Cardiac muscle cell (in vitro differentiated cells and primary cell): Measurements from ENCODE around the gene ASIC4. TPM values are rescaled to one million over a fixed set of nuclear protein-coding genes. Genes with fewer than 3 reads are reported as not detected.

Experiments used
- DNase-seq, 2 donors: peaks; one replicate each; pipeline versions ENCODE4 v3.0.0 to v3.0.0-alpha.2; 2010 to 2017; ENCODE audit warnings: low read depth in 1 of 2, low spot score in 1 of 2
- H3K27ac ChIP-seq: fragments of 200-600 bp; sonication (generic); 2 replicates; pipeline ENCODE4 v1.5.1; 2016
- H3K27me3 ChIP-seq: fragments of 200-600 bp; sonication (generic); 2 replicates; pipeline ENCODE4 v1.6.0; 2016; ENCODE audit warnings: control low read depth
- H3K36me3 ChIP-seq: fragments of 200-600 bp; sonication (generic); 2 replicates; pipeline ENCODE4 v1.5.1; 2016; ENCODE audit warnings: control low read depth
- H3K4me1 ChIP-seq: fragments of 200-600 bp; sonication (generic); 2 replicates; pipeline ENCODE4 v1.8.1; 2017; ENCODE audit warnings: low read depth, mild to moderate bottlenecking, mixed run types
- H3K4me3 ChIP-seq: fragments of 200-600 bp; sonication (generic); 2 replicates; pipeline ENCODE4 v1.5.1; 2016; ENCODE audit warnings: mild to moderate bottlenecking
- H3K9me3 ChIP-seq: fragments of 200-600 bp; sonication (generic); 2 replicates; pipeline ENCODE4 v1.5.1; 2017; ENCODE audit warnings: low read depth, mild to moderate bottlenecking, control low read depth
- polyA plus RNA-seq: library from polyadenylated mRNA; unstranded; fragments of >200 nt; fragmentation: Nextera tagmentation; extraction: Ambion mirVana; gene quantifications from 2 replicates; pipeline ENCODE4 v1.2.1, GENCODE V29; 2016
- total RNA-seq: library from RNA; depleted of rRNA; stranded (reverse); fragments of >200 nt; gene quantifications from 2 replicates; pipeline ENCODE4 v1.2.3, GENCODE V29; 2016
- TF ChIP-seq, protein P1 (sequence below): IDR thresholded peaks from 2 replicates; pipeline ENCODE4 v1.5.1; 2012; ENCODE audit warnings: low read depth, mild to moderate bottlenecking, low read length

Gene ASIC4
- total and polyA plus RNA-seq, 2 experiments from 2014 or later, result 3.3 to 9.5 TPM

DNA sequence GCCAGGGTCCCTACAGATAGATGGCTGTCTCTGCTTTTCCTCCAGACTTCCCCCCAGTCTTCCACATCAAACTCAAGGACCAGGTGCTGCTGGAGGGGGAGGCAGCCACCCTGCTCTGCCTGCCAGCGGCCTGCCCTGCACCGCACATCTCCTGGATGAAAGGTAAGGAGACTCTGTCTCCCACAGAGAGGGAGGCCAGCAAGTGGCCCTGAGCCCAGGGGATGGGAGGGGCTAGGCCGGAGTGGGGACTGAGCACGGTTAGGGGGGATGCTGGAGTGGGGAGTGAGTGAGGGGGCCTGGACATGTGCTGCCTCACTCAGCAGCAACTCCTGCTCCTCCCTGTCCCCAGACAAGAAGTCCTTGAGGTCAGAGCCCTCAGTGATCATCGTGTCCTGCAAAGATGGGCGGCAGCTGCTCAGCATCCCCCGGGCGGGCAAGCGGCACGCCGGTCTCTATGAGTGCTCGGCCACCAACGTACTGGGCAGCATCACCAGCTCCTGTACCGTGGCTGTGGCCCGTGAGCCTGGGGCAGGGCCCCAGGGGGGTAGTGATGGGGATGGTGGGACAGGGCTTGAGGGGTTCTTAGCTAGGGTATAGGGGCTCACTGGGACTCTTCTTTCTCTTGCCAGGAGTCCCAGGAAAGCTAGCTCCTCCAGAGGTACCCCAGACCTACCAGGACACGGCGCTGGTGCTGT, 26.0 kb upstream of the ASIC4 start:
- DNase-seq, result no peak
- H3K27me3 ChIP-seq, result peaks cover 5% of the 10 kb centered on the region
- no peaks in the 10 kb centered on the region for H3K9me3 ChIP-seq
- H3K27ac ChIP-seq, result no peak overlapping the region
- TF ChIP-seq, protein P1, sequence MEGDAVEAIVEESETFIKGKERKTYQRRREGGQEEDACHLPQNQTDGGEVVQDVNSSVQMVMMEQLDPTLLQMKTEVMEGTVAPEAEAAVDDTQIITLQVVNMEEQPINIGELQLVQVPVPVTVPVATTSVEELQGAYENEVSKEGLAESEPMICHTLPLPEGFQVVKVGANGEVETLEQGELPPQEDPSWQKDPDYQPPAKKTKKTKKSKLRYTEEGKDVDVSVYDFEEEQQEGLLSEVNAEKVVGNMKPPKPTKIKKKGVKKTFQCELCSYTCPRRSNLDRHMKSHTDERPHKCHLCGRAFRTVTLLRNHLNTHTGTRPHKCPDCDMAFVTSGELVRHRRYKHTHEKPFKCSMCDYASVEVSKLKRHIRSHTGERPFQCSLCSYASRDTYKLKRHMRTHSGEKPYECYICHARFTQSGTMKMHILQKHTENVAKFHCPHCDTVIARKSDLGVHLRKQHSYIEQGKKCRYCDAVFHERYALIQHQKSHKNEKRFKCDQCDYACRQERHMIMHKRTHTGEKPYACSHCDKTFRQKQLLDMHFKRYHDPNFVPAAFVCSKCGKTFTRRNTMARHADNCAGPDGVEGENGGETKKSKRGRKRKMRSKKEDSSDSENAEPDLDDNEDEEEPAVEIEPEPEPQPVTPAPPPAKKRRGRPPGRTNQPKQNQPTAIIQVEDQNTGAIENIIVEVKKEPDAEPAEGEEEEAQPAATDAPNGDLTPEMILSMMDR, result no peak
- peaks cover 34% of the 10 kb centered on the region for H3K36me3 ChIP-seq
- H3K4me3 ChIP-seq, result no peak overlapping the region
- peaks cover 26% of the 10 kb centered on the region for H3K4me1 ChIP-seq

DNA sequence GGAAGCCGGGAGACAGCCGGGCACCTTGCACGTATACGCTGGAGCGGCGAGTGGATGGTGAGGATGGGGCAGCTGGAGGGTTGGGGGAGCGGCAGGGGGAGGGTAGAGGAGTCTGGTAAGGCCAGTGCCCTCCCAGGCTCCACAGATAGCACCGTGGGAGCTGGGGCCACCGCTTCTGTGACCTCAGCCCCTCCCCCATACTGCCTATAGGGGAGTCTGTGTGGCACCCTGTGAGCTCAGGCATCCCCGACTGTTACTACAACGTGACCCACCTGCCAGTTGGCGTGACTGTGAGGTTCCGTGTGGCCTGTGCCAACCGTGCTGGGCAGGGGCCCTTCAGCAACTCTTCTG, 25.5 kb upstream of the ASIC4 start:
- peaks cover 5% of the 10 kb centered on the region for H3K27me3 ChIP-seq
- H3K4me1 ChIP-seq, result peaks cover 24% of the 10 kb centered on the region
- TF ChIP-seq, protein P1, result no peak
- H3K27ac ChIP-seq, result no peak overlapping the region
- H3K36me3 ChIP-seq, result peaks cover 34% of the 10 kb centered on the region
- H3K4me3 ChIP-seq, result no peak overlapping the region
- no peak for DNase-seq
- no peaks in the 10 kb centered on the region for H3K9me3 ChIP-seq

DNA sequence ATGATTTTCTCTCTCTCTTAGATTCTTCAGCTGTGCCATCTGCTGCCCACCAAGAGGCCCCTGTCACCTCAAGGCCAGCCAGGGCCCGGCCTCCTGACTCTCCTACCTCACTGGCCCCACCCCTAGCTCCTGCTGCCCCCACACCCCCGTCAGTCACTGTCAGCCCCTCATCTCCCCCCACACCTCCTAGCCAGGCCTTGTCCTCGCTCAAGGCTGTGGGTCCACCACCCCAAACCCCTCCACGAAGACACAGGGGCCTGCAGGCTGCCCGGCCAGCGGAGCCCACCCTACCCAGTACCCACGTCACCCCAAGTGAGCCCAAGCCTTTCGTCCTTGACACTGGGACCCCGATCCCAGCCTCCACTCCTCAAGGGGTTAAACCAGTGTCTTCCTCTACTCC, 25.0 kb upstream of the ASIC4 start:
- Histone ChIP-seq H3K4me1 (peaks cover 19% of the 10 kb centered on the region), H3K27me3 (peaks cover 1% of the 10 kb centered on the region), H3K9me3 (no peaks in the 10 kb centered on the region), H3K27ac (no peak overlapping the region), H3K4me3 (no peak overlapping the region), H3K36me3 (peaks cover 34% of the 10 kb centered on the region)
- TF ChIP-seq, protein P1, result no peak
- no peak for DNase-seq

DNA sequence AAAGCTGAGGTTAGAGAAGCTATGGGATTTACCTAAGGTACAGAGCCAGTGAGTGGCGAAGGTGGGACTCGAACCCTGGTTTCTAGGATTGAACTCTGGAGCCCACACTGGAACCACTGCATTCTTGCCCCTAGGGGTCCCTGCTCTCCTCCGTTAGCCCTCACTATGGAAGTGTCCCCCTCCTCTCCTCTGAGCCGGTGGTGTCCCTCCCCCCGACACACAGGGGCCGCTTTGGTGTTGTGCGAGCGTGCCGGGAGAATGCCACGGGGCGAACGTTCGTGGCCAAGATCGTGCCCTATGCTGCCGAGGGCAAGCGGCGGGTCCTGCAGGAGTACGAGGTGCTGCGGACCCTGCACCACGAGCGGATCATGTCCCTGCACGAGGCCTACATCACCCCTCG, 24.1 kb upstream of the ASIC4 start:
- Histone ChIP-seq H3K4me3 (no peak overlapping the region), H3K27ac (no peak overlapping the region), H3K9me3 (no peaks in the 10 kb centered on the region), H3K36me3 (peaks cover 34% of the 10 kb centered on the region), H3K4me1 (peaks cover 15% of the 10 kb centered on the region), H3K27me3 (no peaks in the 10 kb centered on the region)
- TF ChIP-seq, protein P1, result peak; percentile 6
- DNase-seq, result no peak

DNA sequence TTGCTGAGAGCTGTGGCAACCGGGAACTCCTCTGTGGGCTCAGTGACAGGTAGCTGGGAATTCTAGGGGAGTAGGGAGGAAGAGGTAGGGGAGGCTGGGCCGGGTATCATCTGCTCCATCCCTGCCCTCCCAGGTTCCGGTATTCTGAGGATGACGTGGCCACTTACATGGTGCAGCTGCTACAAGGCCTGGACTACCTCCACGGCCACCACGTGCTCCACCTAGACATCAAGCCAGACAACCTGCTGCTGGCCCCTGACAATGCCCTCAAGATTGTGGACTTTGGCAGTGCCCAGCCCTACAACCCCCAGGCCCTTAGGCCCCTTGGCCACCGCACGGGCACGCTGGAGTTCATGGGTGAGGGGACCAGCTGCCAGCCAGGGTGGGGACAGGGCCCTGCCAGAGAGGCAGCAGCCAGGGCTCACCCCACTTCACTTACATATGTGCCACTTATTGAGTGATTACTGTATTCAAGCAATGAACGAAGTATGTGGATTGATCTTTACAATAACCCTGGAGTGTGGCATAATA, 23.6 kb upstream of the ASIC4 start:
- H3K9me3 ChIP-seq, result no peaks in the 10 kb centered on the region
- H3K27me3 ChIP-seq, result no peaks in the 10 kb centered on the region
- DNase-seq, result no peak
- peaks cover 14% of the 10 kb centered on the region for H3K4me1 ChIP-seq
- H3K36me3 ChIP-seq, result peaks cover 34% of the 10 kb centered on the region
- H3K4me3 ChIP-seq, result no peak overlapping the region
- TF ChIP-seq, protein P1, result no peak
- peak overlapping the region; percentile 10 for H3K27ac ChIP-seq
